ENCODE data around the gene PEX7. TPM values are rescaled to one million over a fixed set of nuclear protein-coding genes. Genes with fewer than 3 reads are reported as not detected.
A peak's percentile ranks its signal among the peaks of the same experiment; 100 is the strongest.

The PEX7 gene
- total and polyA plus RNA-seq, 2 of the 8 experiments (the other 6 are each of a cell fraction or from before 2014, with no cell fraction given) = 6.4 to 11.0 TPM

GRCh38 chr6:136792410-136793262, 29.8 kb upstream of the PEX7 start, which contains the start of gene MAP3K5:
MAP3K5 (minus strand) TSS chr6:136792477; CDS start chr6:136792157, 320 bp downstream.
- peaks cover 0 to 5% of the 10 kb centered on the region in 2 experiments for H4K20me1 ChIP-seq (replicated peaks in 1 of 2; ENCODE audit: control insufficient read depth in 1 of 2, insufficient read depth in 2 of 2, low read length in 2 of 2)
- H3K79me2 ChIP-seq (ENCODE audit: control insufficient read depth in 1 of 2, insufficient read depth in 2 of 2, low read length in 2 of 2) = no peaks in the 10 kb centered on the region
- 0 out of 7 replicates have a peak, but pooled peaks cover 0 to 9% (median 1%) of the 10 kb centered on the region in 4 experiments for H3K4me1 ChIP-seq (replicated peaks in 1 of 4; ENCODE audit: control insufficient read depth in 3 of 4, insufficient read depth in 4 of 4, low read length in 3 of 4)
- H3K4ac ChIP-seq (replicated peaks; ENCODE audit: insufficient read length, low read depth, low read length) = no peak within 1 kb of the TSS
- H2BK15ac ChIP-seq (ENCODE audit: low read length) = no peak within 1 kb of the TSS
- FAIRE-seq = no peak
- H3K27me3 ChIP-seq (replicated peaks in 1 of 4; ENCODE audit: control insufficient read depth in 3 of 4, extremely low read depth in 1 of 4, insufficient read depth in 3 of 4, low read length in 3 of 4) = peaks cover 8 to 31% (median 19%) of the 10 kb centered on the region in 4 experiments; a peak in 6 of 7 replicates
- no peak within 1 kb of the TSS for H3K14ac ChIP-seq (ENCODE audit: insufficient read length)
- peak within 1 kb of the TSS; percentile 84 for H3K18ac ChIP-seq (ENCODE audit: extremely low read depth, low read length)
- peak within 1 kb of the TSS; percentile 70; the same call in 1 of the 2 replicates for H2BK12ac ChIP-seq (ENCODE audit: low read depth, low read length)
- CTCF ChIA-PET (ENCODE audit: partially characterized antibody) = interaction anchor here (0.6 to 4.7 kb wide), 58 partner anchors 9 to 471 kb away, joined by 3 to 99 read pairs (median 4); no protein-coding TSS in a partner anchor
- no peaks in the 10 kb centered on the region for H3K79me1 ChIP-seq (ENCODE audit: low read depth, low read length)
- H2AFZ ChIP-seq (ENCODE audit: low read length) = peak within 1 kb of the TSS; percentile 87
- H2BK5ac ChIP-seq (ENCODE audit: low read depth, low read length) = peak within 1 kb of the TSS; percentile 27; the same call in 1 of the 2 replicates
- H4K91ac ChIP-seq (replicated peaks; ENCODE audit: insufficient read length, low read length) = peak within 1 kb of the TSS; percentile 86
- H2BK20ac ChIP-seq (ENCODE audit: low read length) = no peak within 1 kb of the TSS
- H3K23me2 ChIP-seq (ENCODE audit: low read depth, low read length) = peaks cover 12% of the 10 kb centered on the region; the same call in 1 of the 2 replicates
- peak within 1 kb of the TSS in 3 of 4 experiments; percentile 35 to 58 (median 51); a peak in 5 of 7 replicates for H3K9ac ChIP-seq (replicated peaks in 1 of 4; ENCODE audit: extremely low read depth in 1 of 4, low read depth in 3 of 4, low read length in 3 of 4)
- no peaks in the 10 kb centered on the region for H3K9me3 ChIP-seq (ENCODE audit: insufficient read depth in 2 of 2, low read depth in 1 of 2, low read length in 1 of 2)
- H3K36me3 ChIP-seq (ENCODE audit: control insufficient read depth in 2 of 4, insufficient read depth in 4 of 4, low read length in 3 of 4) = no peaks in the 10 kb centered on the region
- peak within 1 kb of the TSS; percentile 18 for H4K5ac ChIP-seq (ENCODE audit: insufficient read length, low read depth, low read length)
- no peak within 1 kb of the TSS for H3K27ac ChIP-seq (ENCODE audit: low read depth, low read length)
- no peak within 1 kb of the TSS for H2AK5ac ChIP-seq (ENCODE audit: low read depth, low read length)
- DNase-seq (ENCODE audit: low read depth in 1 of 2, low spot score in 2 of 2) = peak in 1 of 2 experiments; percentile 93
- H3K4me2 ChIP-seq (ENCODE audit: insufficient read depth in 1 of 2, low read depth in 2 of 2, low read length in 2 of 2) = peak within 1 kb of the TSS; percentile 71 to 90
- POLR2A ChIA-PET (ENCODE audit: partially characterized antibody) = interaction anchor here (1.0 to 1.7 kb wide), 6 partner anchors 28 to 503 kb away, joined by 3 to 7 read pairs (median 4); partner anchors contain the start of genes BCLAF1 and PEX7
- 3% methylated on average over 70 of the region's 89 CpGs; no CpG with 5 or more reads in 1 of the 2 experiments for WGBS, 2 experiments (ENCODE audit: extremely low coverage in 1 of 2, insufficient coverage in 1 of 2, insufficient read length in 1 of 2, insufficient replicate concordance in 2 of 2, low coverage in 1 of 2, low lambda C conversion rate in 2 of 2, missing lambda C conversion rate in 1 of 2)
- H3K56ac ChIP-seq (replicated peaks; ENCODE audit: insufficient read length, low read depth, low read length) = no peak within 1 kb of the TSS
- H4K8ac ChIP-seq (ENCODE audit: extremely low read depth, insufficient read depth, low read length) = peak within 1 kb of the TSS; percentile 96
- H3K23ac ChIP-seq (ENCODE audit: insufficient read length) = no peak within 1 kb of the TSS
- H2BK120ac ChIP-seq (replicated peaks; ENCODE audit: low read depth, low read length) = no peak within 1 kb of the TSS
- H3K4me3 ChIP-seq (ENCODE audit: extremely low read depth in 1 of 4, insufficient read depth in 2 of 4, low read depth in 3 of 4, low read length in 4 of 4) = peak within 1 kb of the TSS; percentile 42 to 78 (median 70)
- TF ChIP-seq TEAD4 (IDR thresholded peaks at IDR 0.05; ENCODE audit: low read depth, low read length) = no peak; the same call in 1 of the 2 replicates
- peak; percentile 34; the same call in 1 of the 2 replicates for TF ChIP-seq TAF1 (IDR thresholded peaks at IDR 0.05; ENCODE audit: low read depth, low read length)
- TF ChIP-seq POLR2AphosphoS5 (IDR thresholded peaks at IDR 0.05; ENCODE audit: low read depth, low read length) = no peak
- no peak for TF ChIP-seq SP2 (IDR thresholded peaks at IDR 0.05; ENCODE audit: low read length)
- no peak for TF ChIP-seq SIRT6 (IDR thresholded peaks at IDR 0.05; ENCODE audit: low read length)
- TF ChIP-seq E2F6 (IDR thresholded peaks at IDR 0.05) = peak; percentile 88
- TF ChIP-seq CTBP2 (IDR thresholded peaks at IDR 0.05; ENCODE audit: borderline replicate concordance, insufficient read depth, insufficient read length, low read length) = peak; percentile 42
- peak; percentile 74 for TF ChIP-seq BACH1 (IDR thresholded peaks at IDR 0.05; ENCODE audit: low read length)
- TF ChIP-seq EZH2 (IDR thresholded peaks at IDR 0.05; ENCODE audit: low read depth, low read length, severe bottlenecking) = no peak
- peak; percentile 92 for TF ChIP-seq MAX (IDR thresholded peaks at IDR 0.05)

All from H1 (cell line).